GM18909 (cell line): ENCODE results near the gene SNED1.

Experiments used
- ATAC-seq: cut with Tn5 transposase; IDR thresholded peaks from one replicate; pipeline ENCODE4 v1.9.1; 2021; ENCODE audit warnings: mild to moderate bottlenecking; ENCODE audit not compliant: unreplicated experiment, poor library complexity

SNED1 gene

GRCh38 chr2:240990726-240991377 is 7.6 kb upstream of the SNED1 start:
- no peak for ATAC-seq

GRCh38 chr2:240991378-240992263 is 6.8 kb upstream of the SNED1 start:
- no peak for ATAC-seq

- ATAC-seq = no peak
Measured at GRCh38 chr2:240992572-240993291, 5.7 kb upstream of the SNED1 start.

- ATAC-seq = no peak
Measured at GRCh38 chr2:240993446-240994170, 4.8 kb upstream of the SNED1 start.

GRCh38 chr2:240994171-240994896 is 4.1 kb upstream of the SNED1 start:
- no peak for ATAC-seq

- no peak for ATAC-seq
Measured at GRCh38 chr2:240995041-240996021, 3.1 kb upstream of the SNED1 start.

GRCh38 chr2:240996161-240996833 is 2.1 kb upstream of the SNED1 start:
- no peak for ATAC-seq

GRCh38 chr2:240996834-240997140 is 1.6 kb upstream of the SNED1 start:
- no peak for ATAC-seq

GRCh38 chr2:240997141-240997855 is 1.1 kb upstream of the SNED1 start:
- ATAC-seq = no peak

GRCh38 chr2:240998706-240998994 is 232 bp downstream of the SNED1 start:
- ATAC-seq = no peak

- ATAC-seq = no peak
Measured at GRCh38 chr2:240998995-240999791, 775 bp downstream of the SNED1 start.

- no peak for ATAC-seq
Measured at GRCh38 chr2:240999873-241000541, 1.6 kb downstream of the SNED1 start.

- ATAC-seq = no peak
Measured at GRCh38 chr2:241000831-241001321, 2.5 kb downstream of the SNED1 start.

- no peak for ATAC-seq
Measured at GRCh38 chr2:241001413-241002274, 3.2 kb downstream of the SNED1 start.

- ATAC-seq = no peak
Measured at GRCh38 chr2:241002275-241003046, 4.0 kb downstream of the SNED1 start.
